Measurements from ENCODE around the gene NOL9.

The NOL9 gene

DNA sequence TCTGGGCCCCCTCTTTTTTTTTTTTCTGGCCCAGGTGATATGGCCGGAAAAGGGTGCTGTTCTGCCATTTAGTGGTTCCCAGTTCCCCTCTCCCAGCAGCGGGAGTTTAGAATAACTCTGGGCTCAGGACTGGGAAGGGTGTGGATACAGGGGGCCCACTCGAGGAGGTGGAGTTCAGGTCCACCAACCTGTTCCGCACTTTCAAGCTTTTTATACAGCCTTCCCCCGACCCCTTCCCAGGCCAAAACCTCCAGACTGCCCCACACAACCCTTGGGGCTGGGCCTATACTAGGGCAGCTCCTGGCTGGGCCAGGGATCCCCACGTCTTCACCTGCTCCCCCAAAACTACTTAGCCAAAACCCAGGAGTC, 63.2 kb downstream of the NOL9 start:
- in situ Hi-C loops (cut with MboI; ENCODE audit: low sequenced_read_pairs), result no loop called here

DNA sequence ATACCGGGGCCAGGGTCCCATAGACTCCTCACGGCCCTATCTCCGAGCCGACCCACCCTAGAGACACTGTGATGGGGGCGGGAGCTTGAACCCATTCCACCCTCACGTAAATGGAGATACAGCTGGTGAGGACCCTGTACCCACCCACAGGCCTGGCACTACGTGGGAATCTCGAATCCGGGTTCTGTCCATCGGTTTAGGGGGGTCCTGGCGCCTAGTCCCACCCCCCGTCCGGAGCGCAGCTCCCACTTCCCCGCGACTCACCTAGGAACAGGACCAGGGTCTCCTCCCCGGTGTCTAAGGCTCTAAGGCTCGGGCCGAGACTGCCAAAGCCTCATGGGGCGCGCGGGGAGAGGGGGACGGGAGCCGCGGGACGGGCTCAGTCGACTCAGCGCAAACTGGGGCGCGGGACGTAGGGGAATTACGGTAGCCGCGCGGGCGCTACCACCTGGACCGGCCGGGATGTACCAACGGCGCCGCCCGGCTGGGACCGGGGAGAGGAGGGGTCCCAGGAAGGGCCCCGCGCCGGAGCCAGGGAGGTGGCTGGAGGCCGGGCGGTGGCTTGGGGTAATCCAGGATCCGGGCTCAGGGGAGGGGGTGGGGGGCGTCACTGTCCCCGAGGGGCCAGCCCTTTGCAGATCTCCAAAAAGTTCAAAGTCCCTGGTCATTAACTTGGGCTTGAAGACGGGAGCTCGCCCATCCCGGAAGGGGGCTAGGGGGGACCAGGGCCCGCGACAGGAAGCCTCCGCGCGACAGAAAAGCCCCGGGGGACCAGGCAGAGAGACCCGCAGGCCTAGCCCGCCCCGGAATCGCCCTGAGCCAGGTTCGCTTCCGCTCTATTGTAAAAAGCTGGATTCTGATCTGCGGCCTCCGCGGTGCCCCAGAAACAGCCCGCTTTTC, 63.9 kb downstream of the NOL9 start:
- in situ Hi-C loops (cut with MboI; ENCODE audit: low sequenced_read_pairs), result no loop called here

- in situ Hi-C loops (cut with MboI; ENCODE audit: low sequenced_read_pairs), result no loop called here
These were observed 64.5 kb downstream of the NOL9 start for GRCh38 chr1:6489799-6490180.

DNA sequence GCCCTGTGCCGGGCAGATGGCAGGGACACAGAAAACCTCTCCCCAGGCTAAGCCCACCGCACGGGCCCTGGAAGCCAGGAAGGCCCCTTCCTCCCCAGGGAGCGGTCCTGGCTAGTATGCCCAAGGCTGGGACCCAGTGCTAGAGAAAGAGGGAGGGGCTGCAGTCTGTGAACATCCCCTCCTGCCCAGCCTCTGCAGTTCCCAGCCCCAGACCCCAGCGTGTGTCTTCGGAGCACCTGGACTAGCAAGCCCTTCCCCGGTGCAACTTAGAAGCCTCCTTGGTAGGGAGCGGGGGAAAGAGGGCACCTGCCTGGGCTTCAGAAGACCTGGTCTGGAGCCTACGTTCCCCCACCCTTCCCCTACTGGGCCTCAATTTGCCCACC, 64.9 kb downstream of the NOL9 start:
- in situ Hi-C loops (cut with MboI; ENCODE audit: low sequenced_read_pairs), result no loop called here

DNA sequence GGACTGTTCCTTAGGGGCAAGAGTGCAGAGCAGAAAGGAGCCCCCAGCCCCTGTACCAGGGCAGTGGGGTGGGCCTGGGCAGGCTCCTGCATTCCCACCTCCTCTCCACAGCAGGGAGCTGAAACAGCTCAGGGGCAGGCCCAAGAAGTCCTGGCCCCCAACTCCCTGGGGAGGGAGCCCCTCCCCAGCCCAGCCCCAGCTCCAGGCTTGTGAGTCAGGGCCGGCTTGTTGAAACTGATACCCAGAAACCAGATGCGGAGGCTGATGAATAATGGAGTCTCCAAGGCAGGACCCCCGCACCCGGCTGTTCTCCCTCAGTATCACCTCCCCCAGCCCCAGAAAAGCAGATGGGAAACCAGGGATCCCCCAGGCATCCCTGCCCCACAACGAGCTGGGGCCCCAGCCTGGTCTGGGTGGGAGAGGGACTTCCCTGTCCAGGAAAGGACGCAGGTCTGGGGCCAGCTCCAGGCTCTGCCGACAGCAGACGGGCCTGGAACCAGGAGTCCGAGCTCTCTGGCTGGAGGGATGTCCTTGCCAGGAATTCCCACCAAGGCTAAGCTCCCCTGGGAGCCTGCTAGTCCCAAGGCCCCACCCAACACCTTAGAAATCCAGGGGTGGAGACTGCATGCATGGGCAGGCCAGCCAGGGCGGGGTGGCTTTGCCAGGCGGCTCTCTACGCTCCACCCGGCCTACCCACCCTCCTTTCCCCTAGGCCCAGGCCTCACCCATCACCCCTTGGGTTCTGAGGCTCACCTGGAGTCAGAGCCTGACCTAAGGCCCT, 65.5 kb downstream of the NOL9 start:
- in situ Hi-C loops (cut with MboI; ENCODE audit: low sequenced_read_pairs), result no loop called here

GRCh38 chr1:6487804-6488484, 66.4 kb downstream of the NOL9 start:
- in situ Hi-C loops (cut with MboI; ENCODE audit: low sequenced_read_pairs), result no loop called here

- in situ Hi-C loops (cut with MboI; ENCODE audit: low sequenced_read_pairs), result no loop called here
These were observed 67.8 kb downstream of the NOL9 start for GRCh38 chr1:6486433-6487011.

- in situ Hi-C loops (cut with MboI; ENCODE audit: low sequenced_read_pairs), result no loop called here
These were observed 68.9 kb downstream of the NOL9 start for GRCh38 chr1:6485168-6486101.

DNA sequence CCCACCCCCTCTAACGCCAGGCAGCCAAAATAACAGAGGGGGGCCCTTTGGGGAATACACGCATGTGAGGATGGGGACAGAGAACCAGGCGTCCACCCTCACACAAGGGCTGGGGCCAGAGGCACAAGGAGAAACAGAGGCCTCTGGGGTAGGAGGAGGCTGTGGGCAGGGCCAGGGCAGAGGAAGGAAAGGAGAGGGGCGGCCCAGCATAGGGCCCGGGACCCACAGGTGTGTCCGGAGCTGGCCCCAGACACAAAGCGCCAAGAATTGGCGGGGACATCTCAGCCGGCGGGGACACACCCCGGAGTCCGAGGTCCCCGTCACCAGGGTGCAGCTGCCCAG, 69.5 kb downstream of the NOL9 start:
- in situ Hi-C loops (cut with MboI; ENCODE audit: low sequenced_read_pairs), result no loop called here

DNA sequence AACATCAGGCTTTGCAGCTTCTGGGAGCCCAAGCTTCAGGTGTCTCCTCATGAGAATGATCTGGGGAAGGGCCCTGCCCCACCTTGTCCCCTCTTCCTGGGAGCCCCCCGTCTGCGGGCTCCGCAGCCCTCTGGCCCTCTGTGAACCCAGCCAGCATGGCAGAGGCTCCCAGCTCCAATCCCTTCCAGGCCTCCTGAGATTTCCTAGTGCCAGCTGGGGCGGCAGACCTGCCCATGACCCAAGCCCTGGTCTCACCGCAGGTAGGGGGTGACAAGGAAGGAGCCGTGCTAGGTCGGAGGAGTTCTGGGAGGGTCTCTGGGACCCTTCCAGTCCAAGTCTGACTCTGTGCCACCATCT, 70.6 kb downstream of the NOL9 start:
- in situ Hi-C loops (cut with MboI; ENCODE audit: low sequenced_read_pairs), result no loop called here

DNA sequence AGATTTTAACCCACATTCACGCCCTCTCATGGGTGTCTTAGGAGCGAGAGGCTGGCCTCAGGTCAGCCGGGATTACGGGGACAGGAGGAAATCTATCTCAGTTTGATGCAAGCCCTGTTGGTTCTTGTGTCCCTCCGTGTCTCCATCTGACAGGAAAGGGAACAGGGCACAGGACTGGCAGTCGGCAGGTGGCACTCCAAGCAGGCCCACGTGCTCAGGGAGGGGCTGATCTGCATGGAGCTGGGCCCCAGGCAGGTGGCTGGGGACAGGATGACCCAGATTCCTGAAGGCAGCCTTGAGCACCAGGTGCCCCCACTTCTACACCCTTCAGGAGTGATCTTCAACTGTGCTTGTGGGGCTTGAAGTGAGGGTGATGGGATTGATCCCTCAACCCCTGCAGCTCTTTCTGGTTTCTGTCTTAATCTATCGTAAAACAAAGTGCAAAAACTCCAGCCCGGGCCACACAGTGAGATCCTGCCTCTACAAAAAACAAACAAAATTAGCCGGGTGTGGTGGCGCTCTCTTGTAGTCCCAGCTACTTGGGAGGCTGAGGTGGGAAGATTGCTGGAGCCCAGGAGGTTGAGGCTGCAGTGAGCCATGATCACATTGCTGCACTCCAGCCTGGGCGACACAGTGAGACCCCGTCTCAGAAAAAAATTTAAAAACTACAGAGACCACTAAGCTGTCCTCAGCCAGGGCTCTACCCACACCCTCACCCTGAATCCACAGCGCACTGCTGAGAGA, 71.1 kb downstream of the NOL9 start:
- in situ Hi-C loops (cut with MboI; ENCODE audit: low sequenced_read_pairs), result no loop called here

- in situ Hi-C loops (cut with MboI; ENCODE audit: low sequenced_read_pairs), result no loop called here
These were observed 72.5 kb downstream of the NOL9 start for GRCh38 chr1:6481820-6482219.

DNA sequence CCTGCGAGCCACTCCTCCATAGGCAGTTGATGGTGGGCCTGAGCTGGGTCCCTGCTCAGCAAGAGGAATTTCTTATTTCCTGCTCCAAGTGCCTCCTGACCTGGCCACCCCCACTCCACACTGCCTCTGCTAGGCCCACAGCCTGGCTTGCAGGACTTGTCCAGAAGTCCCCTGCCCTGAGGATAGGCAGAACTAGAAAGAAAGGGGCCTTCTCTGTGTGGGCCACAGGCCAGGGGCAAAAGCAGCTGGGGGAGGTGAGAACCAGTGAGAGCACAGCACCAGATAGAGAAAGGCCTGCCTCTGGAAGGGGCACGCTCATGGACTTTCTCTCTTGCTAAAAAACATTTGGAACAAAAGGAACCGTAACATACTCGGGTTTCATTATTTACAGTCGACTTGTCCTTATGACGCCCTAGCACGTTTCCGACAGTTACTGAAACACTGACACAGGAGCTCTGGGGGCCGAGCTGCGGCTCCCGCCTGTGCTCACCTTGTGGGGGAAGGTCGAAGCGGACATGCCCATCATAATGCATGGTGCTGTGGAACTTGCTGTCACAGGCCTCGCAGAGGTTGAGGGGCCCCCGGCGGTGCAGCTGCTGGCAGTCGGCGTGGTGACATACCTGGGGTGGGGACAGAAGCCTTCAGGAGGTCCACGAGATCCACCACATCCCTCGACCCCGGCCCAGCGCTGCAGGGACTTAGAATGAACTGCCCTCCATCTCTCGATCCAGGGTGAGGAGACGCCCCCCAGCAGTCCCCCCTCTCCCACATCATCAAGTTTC, 77.1 kb downstream of the NOL9 start:
- in situ Hi-C loops (cut with MboI; ENCODE audit: low sequenced_read_pairs), result no loop called here

GRCh38 chr1:6476483-6476882, 77.8 kb downstream of the NOL9 start:
- in situ Hi-C loops (cut with MboI; ENCODE audit: low sequenced_read_pairs), result no loop called here

DNA sequence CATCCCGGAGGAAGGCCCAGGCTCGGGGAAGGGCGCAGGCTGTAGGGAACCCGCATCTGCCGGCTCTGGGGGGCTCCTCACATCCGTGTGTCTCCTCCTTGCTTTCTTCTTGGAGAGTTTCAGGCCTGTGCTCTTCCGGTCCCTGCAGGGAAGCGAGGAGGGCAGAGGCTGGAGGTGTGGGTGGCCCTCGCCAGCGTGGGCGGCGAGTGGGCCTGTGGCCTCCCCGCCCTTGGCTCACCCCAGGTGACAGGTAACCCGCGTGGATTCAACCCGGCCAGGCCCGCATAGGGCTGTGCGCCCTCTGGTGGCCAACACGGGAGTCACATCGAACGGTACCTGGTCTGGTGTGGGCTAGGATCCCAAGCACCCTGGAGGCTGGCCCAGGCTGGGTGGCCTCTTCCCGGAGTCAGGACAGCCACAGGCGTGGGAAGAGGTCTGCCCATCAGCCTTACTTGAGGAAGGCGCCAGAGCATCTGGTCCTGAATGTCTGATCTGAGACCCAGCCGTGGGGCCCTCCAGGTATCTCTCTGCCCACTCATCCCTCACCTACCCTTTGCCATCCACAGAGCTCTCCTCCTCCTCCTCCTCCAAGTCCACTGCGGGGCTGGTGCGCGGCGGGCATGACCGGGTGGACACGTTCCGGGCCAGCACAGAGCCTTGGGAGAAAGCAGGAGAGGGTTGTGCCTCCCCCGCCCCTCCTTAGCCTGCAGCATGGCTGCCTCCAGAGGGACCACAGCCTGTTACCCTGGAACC, 78.8 kb downstream of the NOL9 start:
- in situ Hi-C loops (cut with MboI; ENCODE audit: low sequenced_read_pairs), result no loop called here

GRCh38 chr1:6474815-6475282, 79.5 kb downstream of the NOL9 start:
- in situ Hi-C loops (cut with MboI; ENCODE audit: low sequenced_read_pairs), result no loop called here

DNA sequence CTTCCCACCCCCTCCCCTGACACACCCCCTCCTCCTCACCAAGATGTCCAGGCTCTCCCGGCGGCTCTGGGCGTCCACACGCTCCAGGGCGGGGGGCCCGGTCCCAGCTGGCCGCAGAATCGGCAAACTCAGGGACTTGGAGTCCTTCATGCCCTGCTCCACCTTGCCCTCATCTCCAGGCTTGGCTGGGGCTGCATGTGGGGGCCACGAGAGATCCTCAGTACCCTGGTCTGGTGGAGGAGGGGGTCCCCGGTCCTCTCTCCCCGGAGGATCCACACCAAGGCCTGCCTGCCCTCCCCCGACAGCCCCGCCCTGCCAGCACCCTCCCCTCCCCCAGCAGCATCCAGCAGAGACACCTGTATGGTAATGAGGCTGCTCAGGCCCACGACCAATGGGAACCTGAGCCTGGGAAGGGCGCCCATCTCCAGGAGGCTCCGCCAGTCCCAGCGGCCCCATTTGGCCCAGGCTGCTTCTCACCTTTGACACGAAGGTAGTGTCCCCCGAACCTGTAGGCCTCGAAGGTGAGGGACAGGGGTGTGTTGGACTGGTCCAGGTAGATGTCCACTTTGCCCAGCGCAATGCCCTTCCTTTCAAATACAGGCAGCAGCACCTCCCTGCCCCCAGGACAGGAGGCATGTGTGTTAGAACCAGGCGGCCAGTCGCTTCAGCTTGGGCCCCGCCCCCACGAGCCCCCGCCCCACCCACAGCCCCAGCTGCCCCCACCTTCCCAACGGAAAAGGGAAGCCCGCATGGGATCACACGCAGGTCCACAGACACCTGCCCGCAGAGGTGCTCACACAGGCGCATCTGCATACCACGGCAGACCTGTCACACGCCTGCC, 80.1 kb downstream of the NOL9 start:
- in situ Hi-C loops (cut with MboI; ENCODE audit: low sequenced_read_pairs), result no loop called here
